Activated T-cell treated with anti-CD3 and anti-CD28 coated beads, Interleukin-2, amount 50 U/mL, for 24 hours (primary cell): ENCODE results near the gene C1orf141.

Experiments
- DNase-seq: peaks from one replicate; pipeline ENCODE4 v3.0.0-alpha.2; 2020
- H3K27ac Mint-ChIP-seq: 2 replicates; pipeline ENCODE4 v1.8.0; 2020; ENCODE audit warnings: mild to moderate bottlenecking, mixed read lengths
- H3K27me3 Mint-ChIP-seq: 2 replicates; pipeline ENCODE4 v1.8.0; 2020; ENCODE audit warnings: mixed read lengths
- H3K36me3 Mint-ChIP-seq: 2 replicates; pipeline ENCODE4 v1.8.0; 2020; ENCODE audit warnings: low read depth, mixed read lengths
- H3K4me1 Mint-ChIP-seq: 2 replicates; pipeline ENCODE4 v1.8.0; 2020; ENCODE audit warnings: low read depth, mixed read lengths
- H3K4me3 Mint-ChIP-seq: 2 replicates; pipeline ENCODE4 v1.8.0; 2020; ENCODE audit warnings: mild to moderate bottlenecking, moderate library complexity, mixed read lengths
- H3K9me3 Mint-ChIP-seq: 2 replicates; pipeline ENCODE4 v1.8.0; 2020; ENCODE audit warnings: mixed read lengths

The C1orf141 gene

GRCh38 chr1:67052741-67053534, 81.8 kb downstream of the C1orf141 start:
- no peaks in the 10 kb centered on the region for H3K9me3 Mint-ChIP-seq
- peak overlapping the region; percentile 80 for H3K4me3 Mint-ChIP-seq
- peaks cover 51% of the 10 kb centered on the region for H3K36me3 Mint-ChIP-seq
- DNase-seq, result no peak
- no peaks in the 10 kb centered on the region for H3K27me3 Mint-ChIP-seq
- peak overlapping the region; percentile 79 for H3K27ac Mint-ChIP-seq
- H3K4me1 Mint-ChIP-seq, result peaks cover 27% of the 10 kb centered on the region

- Mint-ChIP-seq H3K4me3 (peak overlapping the region; percentile 2), H3K36me3 (peaks cover 68% of the 10 kb centered on the region), H3K27me3 (no peaks in the 10 kb centered on the region), H3K27ac (no peak overlapping the region), H3K4me1 (peaks cover 27% of the 10 kb centered on the region), H3K9me3 (no peaks in the 10 kb centered on the region)
- no peak for DNase-seq
Observed at GRCh38 chr1:67051196-67051595, 83.6 kb downstream of the C1orf141 start.

GRCh38 chr1:67044631-67045270, 90.0 kb downstream of the C1orf141 start:
- Mint-ChIP-seq H3K27me3 (no peaks in the 10 kb centered on the region), H3K27ac (no peak overlapping the region), H3K4me3 (no peak overlapping the region), H3K4me1 (peaks cover 1% of the 10 kb centered on the region), H3K9me3 (no peaks in the 10 kb centered on the region), H3K36me3 (peaks cover 97% of the 10 kb centered on the region)
- no peak for DNase-seq

GRCh38 chr1:67043366-67043765, 91.4 kb downstream of the C1orf141 start:
- no peak overlapping the region for H3K27ac Mint-ChIP-seq
- no peaks in the 10 kb centered on the region for H3K27me3 Mint-ChIP-seq
- no peak overlapping the region for H3K4me3 Mint-ChIP-seq
- no peak for DNase-seq
- H3K4me1 Mint-ChIP-seq, result no peaks in the 10 kb centered on the region
- H3K9me3 Mint-ChIP-seq, result no peaks in the 10 kb centered on the region
- H3K36me3 Mint-ChIP-seq, result peaks cover 97% of the 10 kb centered on the region
